ENCODE measurements around the gene NQO1. TPM values are rescaled to one million over a fixed set of nuclear protein-coding genes. Genes with fewer than 3 reads are reported as not detected.

The NQO1 gene
- 19.2 and 76.8 TPM in 2 replicates for total RNA-seq

DNA sequence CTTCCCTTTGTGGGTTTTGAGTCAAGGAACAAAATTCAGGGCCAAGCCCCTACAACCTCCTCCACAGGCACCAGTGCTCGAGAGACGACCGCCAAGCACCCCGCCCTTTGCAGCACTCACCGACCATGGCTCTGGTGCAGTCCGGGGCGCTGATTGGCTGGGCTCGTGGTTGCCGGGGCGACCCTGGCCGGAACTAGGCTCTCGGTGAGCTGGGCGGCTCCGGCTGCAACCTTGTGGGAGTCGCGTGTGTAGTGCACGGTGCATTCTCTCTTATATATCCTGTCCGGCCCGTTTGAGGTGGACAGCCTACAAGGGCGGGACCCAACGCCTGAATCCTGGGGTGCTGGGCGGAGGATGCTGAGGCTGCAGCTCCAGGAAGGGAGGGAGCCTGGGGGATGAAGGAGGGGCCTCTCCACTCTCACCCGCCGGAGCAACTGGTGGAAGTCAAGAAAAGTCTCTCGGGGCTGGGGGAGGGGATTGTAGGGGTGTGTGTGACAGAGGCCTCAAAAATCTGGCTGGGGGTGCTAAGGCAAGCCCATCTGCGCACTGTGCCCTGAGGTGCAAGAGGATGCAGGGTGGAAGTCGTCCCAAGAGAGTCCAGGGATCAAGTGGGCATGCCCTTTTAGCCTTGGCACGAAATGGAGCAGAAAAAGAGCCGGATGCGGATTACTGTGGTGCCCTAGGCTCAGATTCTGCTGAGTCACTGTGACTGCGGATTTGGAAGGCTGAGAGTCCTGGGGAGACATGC is at the start of gene NQO1:
Gene NQO1, minus strand, starts transcription at position 248 of the 748 bp plus-strand sequence. Its CDS starts 121 bp downstream, at position 127.

DNA sequence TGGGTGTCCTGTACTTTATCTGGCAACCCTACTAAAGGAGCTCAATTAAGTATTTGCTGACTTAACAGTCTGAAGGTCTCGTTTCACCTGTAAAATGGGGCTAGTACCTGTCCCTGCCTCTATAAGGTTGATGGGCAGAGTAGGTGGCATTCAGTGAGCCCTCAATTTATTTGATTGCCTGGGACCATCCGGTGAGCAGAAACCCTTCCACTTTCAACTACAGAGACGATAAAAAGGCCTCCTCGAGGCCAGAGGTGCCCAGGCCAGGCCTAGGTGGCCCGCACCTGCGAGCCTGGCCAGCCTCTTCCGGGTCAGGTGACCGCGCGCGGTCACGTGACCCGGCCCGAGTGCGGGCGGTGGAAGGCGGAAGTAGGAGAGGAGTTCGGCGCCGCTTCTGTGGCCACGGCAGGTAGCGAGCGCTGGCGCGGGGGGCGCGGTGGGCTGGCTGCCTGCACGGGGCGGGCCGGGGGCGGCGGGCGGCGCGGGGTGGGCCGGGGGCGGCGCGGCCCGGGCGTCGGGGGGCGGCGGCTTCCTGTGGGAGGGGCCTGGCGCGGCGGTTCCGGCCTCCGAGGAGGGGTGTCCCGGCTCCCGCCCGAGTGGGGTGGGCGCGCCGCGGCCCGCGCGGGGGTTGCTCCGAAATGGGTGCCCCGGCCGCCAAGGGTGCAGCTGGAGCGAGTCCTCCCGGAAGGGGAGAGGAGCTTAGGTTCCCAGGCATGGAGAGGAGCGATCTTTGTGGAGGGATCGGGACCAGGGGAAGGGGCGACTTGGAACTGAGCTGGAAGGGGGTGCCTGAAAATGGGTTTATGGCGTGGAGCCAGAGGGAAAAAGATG is 35.8 kb upstream of the NQO1 start, which contains the start of gene WWP2:
Gene WWP2, plus strand, starts transcription at position 350 of the 831 bp plus-strand sequence. CDS start 24,679 bp downstream, outside the sequence.

DNA sequence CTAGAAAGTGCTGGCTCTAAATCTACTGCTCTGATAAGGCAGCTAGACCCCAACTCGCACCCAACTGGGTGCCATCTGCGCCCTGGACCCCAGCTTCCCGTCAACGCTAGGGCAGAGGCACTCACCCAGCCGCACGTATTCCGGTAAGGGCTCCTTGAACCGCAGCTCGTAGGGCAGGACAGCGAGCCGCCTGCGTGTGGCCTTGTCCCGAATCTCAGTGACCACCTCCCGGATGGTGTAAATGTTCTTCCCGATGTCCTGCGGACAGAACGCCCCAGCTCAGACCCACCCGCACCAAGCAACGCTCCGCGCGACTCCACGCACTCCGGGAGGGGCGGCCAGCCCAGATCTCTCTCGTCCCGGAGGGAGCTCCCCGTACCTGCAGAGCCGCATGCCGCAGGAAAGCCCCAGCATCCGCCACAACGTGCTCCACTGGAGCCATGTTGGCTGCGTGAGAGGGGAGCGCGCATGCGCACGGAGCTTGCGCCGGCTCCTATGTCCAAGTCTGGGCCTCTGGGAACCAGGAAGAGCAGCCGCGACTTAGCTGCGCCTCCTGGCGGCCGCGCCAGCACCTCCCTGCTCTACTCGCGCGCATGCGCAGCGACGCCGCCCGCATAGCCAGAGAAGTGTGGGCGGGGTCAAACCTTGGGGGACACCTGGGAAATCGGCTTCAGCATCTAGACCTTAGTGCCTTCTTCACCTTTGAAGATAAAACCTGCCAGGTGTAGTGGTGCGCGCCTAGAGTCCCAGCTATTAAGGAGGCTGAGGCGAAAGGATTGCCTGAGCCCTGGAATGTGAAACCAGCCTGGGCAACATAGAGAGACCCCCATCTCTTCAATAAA is 28.3 kb upstream of the NQO1 start, which contains the start of gene NOB1:
Gene NOB1, minus strand, starts transcription at position 458 of the 842 bp plus-strand sequence. Its CDS starts 16 bp downstream, at position 442.

Other genes starting within 250 kb of the NQO1 start
- 24.7 and 31.8 TPM in 2 replicates for gene NFAT5, start 160.6 kb downstream of the NQO1 start, total RNA-seq
- gene NOB1, start 28.4 kb upstream of the NQO1 start, total RNA-seq: 17.6 and 38.5 TPM in 2 replicates
- gene WWP2, start 35.8 kb upstream of the NQO1 start, total RNA-seq: 16.9 and 31.4 TPM in 2 replicates
- 0.39 and 0.43 TPM in 2 replicates for gene CLEC18A, start 224.8 kb upstream of the NQO1 start, total RNA-seq